ENCODE measurements around the gene S100A3.

DNA sequence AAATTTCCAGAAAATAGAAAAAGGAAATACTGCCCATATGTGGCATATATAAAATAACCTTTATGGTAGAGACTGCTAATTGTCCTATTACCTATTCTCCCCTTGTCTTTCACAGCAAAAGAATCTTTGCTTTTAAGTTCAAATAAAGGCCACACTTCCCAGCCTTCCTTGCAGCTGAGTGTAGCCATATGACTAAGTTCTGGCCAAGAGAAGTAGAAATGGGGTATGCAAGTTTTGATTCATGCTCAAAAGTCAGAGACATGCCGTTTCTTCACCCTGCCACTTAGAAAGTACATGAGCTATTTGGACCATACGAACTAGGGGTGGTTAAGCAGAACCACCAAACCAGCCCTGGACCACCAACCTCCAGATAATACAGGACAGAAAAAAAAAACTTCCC lies 34.9 kb upstream of the S100A3 start:
- TF ChIP-seq, protein P1, sequence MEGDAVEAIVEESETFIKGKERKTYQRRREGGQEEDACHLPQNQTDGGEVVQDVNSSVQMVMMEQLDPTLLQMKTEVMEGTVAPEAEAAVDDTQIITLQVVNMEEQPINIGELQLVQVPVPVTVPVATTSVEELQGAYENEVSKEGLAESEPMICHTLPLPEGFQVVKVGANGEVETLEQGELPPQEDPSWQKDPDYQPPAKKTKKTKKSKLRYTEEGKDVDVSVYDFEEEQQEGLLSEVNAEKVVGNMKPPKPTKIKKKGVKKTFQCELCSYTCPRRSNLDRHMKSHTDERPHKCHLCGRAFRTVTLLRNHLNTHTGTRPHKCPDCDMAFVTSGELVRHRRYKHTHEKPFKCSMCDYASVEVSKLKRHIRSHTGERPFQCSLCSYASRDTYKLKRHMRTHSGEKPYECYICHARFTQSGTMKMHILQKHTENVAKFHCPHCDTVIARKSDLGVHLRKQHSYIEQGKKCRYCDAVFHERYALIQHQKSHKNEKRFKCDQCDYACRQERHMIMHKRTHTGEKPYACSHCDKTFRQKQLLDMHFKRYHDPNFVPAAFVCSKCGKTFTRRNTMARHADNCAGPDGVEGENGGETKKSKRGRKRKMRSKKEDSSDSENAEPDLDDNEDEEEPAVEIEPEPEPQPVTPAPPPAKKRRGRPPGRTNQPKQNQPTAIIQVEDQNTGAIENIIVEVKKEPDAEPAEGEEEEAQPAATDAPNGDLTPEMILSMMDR (conservative IDR thresholded peaks at IDR 0.05): no peak
- no peak for TF ChIP-seq EZH2 (IDR thresholded peaks at IDR 0.05; ENCODE audit: low read depth)
